Naive B cell (primary cell): Measurements from ENCODE around the gene RAB11FIP3. TPM values are rescaled to one million over a fixed set of nuclear protein-coding genes. Genes with fewer than 3 reads are reported as not detected.
"Not testable (repeated sequence)": the region's sequence is repeated elsewhere in the genome, so short reads cannot be mapped to it uniquely, and the experiment has no call there.

ENCODE experiments used
- ATAC-seq, 2 donors: fragments of 150-1000 bp; cut with Tn5 transposase; 2 replicates each; pipeline ENCODE4 v1.10.0; 2021; ENCODE audit warnings: low read depth in 2 of 2, mild to moderate bottlenecking in 2 of 2, moderate library complexity in 2 of 2
- DNase-seq: peaks from one replicate; pipeline ENCODE4 v3.0.0; 2022
- H3K27ac Mint-ChIP-seq, 6 donors: one replicate each; pipeline ENCODE4 v1.8.0; 2020 to 2022; ENCODE audit warnings: mild to moderate bottlenecking in 6 of 6, mixed read lengths in 6 of 6, moderate library complexity in 5 of 6, inconsistent platforms in 2 of 6
- H3K27me3 Mint-ChIP-seq, 3 donors: one replicate each; pipeline ENCODE4 v1.8.0; 2021 to 2022; ENCODE audit warnings: mixed read lengths in 3 of 3, mild to moderate bottlenecking in 1 of 3
- H3K36me3 Mint-ChIP-seq, 2 donors: one replicate each; pipeline ENCODE4 v1.8.0; 2020 to 2022; ENCODE audit warnings: mixed read lengths in 2 of 2, inconsistent platforms in 1 of 2, mild to moderate bottlenecking in 1 of 2
- H3K4me1 Mint-ChIP-seq, 3 donors: one replicate each; pipeline ENCODE4 v1.8.0; 2020 to 2022; ENCODE audit warnings: mixed read lengths in 3 of 3, inconsistent platforms in 1 of 3, mild to moderate bottlenecking in 1 of 3, moderate library complexity in 1 of 3
- H3K4me3 Mint-ChIP-seq, 8 donors: one replicate each; pipeline ENCODE4 v1.8.0; 2020 to 2022; ENCODE audit warnings: mild to moderate bottlenecking in 8 of 8, mixed read lengths in 8 of 8, moderate library complexity in 8 of 8, inconsistent platforms in 2 of 8
- H3K9me3 Mint-ChIP-seq, 7 donors: one replicate each; pipeline ENCODE4 v1.8.0; 2020 to 2022; ENCODE audit warnings: mixed read lengths in 7 of 7, mild to moderate bottlenecking in 5 of 7, inconsistent platforms in 2 of 7, moderate library complexity in 1 of 7
- polyA plus RNA-seq, 6 donors: library from polyadenylated mRNA; unstranded; fragments of 300-500 nt; fragmentation: Illumina TruSeq; gene quantifications; one replicate each; pipeline ENCODE4 v1.2.3, GENCODE V29; 2021; ENCODE audit warnings: low read depth in 6 of 6

The RAB11FIP3 gene
- polyA plus RNA-seq, 6 donors from 2014 or later = 1.0 to 4.8 (median 1.9) TPM

DNA sequence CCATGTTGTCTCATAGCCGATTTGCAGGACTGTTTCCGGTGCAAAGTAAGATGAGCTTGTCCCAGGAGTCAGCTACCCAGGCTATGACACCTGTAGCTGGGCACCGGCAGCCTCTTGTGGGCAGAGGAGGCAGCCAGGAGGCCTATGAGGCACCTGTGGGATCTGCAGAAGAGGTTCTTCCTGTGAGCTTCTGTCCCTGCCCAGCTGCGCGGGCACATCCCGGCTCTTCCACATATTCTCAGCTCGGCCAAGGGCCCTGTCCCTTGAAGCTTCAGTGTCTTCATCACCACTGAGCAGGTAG, 80.7 kb downstream of the RAB11FIP3 start:
- DNase-seq (no peak), ATAC-seq (no peak)
- Mint-ChIP-seq H3K27me3 (no peaks in the 10 kb centered on the region), H3K9me3 (no peaks in the 10 kb centered on the region), H3K36me3 (no peaks in the 10 kb centered on the region), H3K4me1 (no peaks in the 10 kb centered on the region), H3K27ac (no peak overlapping the region), H3K4me3 (no peak overlapping the region)

DNA sequence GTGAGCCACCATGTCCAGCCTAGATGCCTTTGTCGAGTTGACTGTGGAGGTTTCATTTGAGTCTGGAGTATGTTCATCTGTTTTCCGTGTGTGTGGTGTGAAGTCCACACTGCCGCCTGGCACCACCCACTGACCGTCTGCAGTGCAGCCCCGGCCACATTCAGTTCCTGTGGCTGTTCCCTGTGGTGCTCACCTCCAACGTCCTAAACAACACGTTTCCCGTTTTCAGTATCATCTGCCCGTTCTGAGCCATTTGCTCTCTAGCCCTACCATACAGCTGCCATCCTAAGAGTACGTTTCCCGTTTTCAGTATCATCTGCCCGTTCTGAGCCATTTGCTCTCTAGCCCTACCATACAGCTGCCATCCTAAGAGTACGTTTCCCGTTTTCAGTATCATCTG, 82.1 kb downstream of the RAB11FIP3 start:
- H3K27me3 Mint-ChIP-seq, H3K36me3 Mint-ChIP-seq, H3K4me1 Mint-ChIP-seq, H3K27ac Mint-ChIP-seq, ATAC-seq, DNase-seq, H3K9me3 Mint-ChIP-seq, H3K4me3 Mint-ChIP-seq: not testable (repeated sequence)

DNA sequence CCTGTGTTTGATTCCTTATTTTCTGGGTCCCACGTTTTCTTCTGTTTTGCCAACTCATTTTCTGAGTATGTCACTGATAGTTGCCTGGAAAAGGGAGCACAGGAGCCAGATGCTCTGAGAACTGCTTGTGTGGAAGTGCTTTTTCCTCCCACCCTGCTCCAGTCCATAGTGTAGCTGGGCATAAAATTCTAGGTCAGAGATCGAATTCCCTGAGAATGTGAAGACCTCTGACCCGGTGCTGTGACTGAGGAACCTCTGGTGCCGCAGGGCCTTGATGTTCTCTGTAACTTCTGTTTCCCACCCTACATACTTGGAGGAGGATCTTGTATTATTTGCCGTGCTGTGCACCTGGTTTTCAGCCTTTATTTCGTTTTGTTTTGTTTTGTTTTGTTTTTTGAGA, 82.5 kb downstream of the RAB11FIP3 start:
- DNase-seq = no peak
- Mint-ChIP-seq H3K4me3 (no peak overlapping the region), H3K27me3 (no peaks in the 10 kb centered on the region), H3K27ac (no peak overlapping the region), H3K36me3 (no peaks in the 10 kb centered on the region), H3K9me3 (no peaks in the 10 kb centered on the region), H3K4me1 (no peaks in the 10 kb centered on the region)
- no peak for ATAC-seq

DNA sequence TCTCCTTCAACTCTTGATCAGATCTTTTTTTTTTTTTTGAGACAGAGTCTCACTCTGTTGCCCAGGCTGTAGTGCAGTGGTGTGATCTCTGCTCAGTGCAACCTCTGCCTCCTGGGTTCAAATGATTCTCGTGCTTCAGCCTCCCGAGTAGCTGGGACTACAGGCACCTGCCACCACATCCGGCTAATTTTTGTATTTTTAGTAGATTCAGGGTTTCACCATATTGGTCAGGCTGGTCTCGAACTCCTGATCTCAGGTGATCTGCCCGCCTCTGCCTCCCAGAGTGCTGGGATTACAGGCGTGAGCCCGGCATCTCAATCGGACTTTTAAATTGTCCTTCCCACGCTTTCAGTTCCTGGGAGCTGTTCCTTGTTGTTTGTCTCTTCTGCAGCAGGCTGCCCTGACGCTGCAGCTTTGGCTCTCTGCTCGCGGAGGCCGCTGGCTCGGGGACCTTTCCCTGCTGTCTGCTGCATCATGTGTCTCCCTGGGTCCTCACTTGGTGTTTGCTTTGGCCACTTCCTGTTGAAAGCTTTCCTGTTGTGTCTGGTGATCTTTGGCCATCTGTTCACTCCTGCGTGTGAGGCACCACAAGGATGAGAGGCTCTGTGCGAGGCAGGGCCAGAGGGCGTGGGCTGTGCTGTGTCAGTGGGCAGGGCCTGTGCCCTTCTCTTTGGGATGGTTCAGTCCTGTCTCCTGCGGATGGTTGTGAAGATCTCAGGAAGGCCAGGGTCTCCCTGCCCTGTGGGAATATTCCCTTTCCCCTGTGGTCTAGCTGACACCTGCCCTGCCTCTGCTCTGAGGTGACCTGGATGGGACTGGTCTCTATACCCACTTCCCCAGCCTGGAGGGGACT, 83.7 kb downstream of the RAB11FIP3 start:
- no peaks in the 10 kb centered on the region for H3K36me3 Mint-ChIP-seq
- no peak for ATAC-seq
- no peak for DNase-seq
- no peaks in the 10 kb centered on the region for H3K9me3 Mint-ChIP-seq
- H3K4me3 Mint-ChIP-seq = no peak overlapping the region
- H3K27me3 Mint-ChIP-seq = no peaks in the 10 kb centered on the region
- H3K4me1 Mint-ChIP-seq = no peaks in the 10 kb centered on the region
- peak overlapping the region in 2 of 6 donors; percentile 69 to 93 for H3K27ac Mint-ChIP-seq

DNA sequence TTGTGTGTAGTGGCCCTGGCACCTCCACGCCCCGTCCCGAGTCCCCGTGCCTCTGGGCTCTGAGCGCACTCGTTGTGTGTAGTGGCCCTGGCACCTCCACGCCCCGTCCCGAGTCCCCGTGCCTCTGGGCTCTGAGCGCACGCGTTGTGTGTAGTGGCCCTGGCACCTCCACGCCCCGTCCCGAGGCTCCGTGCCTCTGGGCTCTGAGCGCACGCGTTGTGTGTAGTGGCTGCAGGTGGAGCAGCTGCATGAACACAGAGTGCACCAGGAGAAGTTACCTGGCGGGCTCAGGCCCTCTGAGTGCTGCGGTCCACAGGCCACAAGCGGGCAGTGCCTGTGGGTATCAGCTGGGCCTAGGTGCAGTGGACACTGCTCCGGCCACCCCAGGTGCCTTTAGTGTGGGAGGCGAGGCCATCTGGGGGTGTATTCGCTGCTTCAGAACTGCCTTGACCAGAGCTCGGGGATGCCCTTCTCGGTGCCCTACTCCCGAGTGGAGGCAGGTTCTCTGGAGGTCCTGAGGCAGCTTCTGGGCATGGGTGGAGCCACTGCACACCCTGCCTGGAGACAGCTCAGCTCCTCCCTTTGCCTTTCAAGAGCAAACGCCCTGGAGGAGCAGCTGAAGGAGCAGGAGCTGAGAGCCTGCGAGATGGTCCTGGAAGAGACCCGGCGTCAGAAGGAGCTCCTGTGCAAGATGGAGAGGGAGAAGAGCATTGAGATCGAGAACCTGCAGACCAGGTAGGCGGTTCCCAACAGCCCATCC, 84.8 kb downstream of the RAB11FIP3 start:
- ATAC-seq = no peak
- no peak overlapping the region for H3K27ac Mint-ChIP-seq
- no peak for DNase-seq
- H3K36me3 Mint-ChIP-seq = no peaks in the 10 kb centered on the region
- H3K9me3 Mint-ChIP-seq = no peaks in the 10 kb centered on the region
- no peak overlapping the region for H3K4me3 Mint-ChIP-seq
- no peaks in the 10 kb centered on the region for H3K4me1 Mint-ChIP-seq
- no peaks in the 10 kb centered on the region for H3K27me3 Mint-ChIP-seq

DNA sequence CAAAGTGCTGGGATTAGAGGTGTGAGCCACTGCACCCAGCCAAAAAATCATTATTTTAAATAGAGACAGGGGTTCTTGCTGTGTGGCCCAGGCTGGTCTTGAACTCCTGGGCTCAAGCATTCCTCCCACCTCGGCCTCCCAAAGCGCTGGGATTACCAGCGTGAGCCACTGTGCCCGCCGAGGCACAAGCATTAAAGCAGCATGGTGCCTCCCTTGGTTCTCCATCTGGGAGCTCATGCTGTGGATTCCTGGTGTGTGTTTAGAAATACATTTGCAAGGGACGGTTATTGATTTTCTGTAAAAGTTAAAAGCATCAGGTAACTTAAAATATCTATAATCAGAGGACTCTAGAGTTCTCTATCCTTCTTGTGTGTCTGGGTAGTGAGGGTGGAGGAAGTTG, 87.4 kb downstream of the RAB11FIP3 start:
- Mint-ChIP-seq H3K27ac (peak overlapping the region in 1 of 6 donors; percentile 82), H3K27me3 (no peaks in the 10 kb centered on the region), H3K4me1 (no peaks in the 10 kb centered on the region), H3K36me3 (no peaks in the 10 kb centered on the region), H3K4me3 (no peak overlapping the region), H3K9me3 (no peaks in the 10 kb centered on the region)
- DNase-seq = no peak
- no peak for ATAC-seq

DNA sequence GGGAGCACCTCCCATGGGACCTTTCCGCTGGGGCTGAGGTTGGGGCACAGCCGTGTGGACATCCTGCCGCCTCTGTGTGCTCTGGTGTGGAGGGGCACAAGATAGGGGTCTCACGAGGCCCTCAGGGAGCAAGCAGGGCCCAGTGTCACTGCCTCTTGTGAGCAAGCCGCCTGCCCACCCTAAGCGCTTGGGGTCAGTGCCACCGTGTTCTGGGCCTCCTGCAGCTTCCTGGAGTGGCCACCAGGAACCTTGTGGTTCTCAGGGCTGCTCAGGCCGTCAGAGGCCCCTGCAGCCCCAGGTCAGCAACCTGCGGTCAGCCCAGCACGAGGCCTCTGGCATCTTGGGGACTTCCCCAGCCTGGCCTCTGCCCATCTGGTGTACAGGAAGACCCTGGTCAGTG, 88.5 kb downstream of the RAB11FIP3 start:
- no peaks in the 10 kb centered on the region for H3K36me3 Mint-ChIP-seq
- H3K9me3 Mint-ChIP-seq = no peaks in the 10 kb centered on the region
- H3K4me3 Mint-ChIP-seq = no peak overlapping the region
- no peak for DNase-seq
- H3K27me3 Mint-ChIP-seq = no peaks in the 10 kb centered on the region
- H3K27ac Mint-ChIP-seq = no peak overlapping the region
- no peak for ATAC-seq
- no peaks in the 10 kb centered on the region for H3K4me1 Mint-ChIP-seq

DNA sequence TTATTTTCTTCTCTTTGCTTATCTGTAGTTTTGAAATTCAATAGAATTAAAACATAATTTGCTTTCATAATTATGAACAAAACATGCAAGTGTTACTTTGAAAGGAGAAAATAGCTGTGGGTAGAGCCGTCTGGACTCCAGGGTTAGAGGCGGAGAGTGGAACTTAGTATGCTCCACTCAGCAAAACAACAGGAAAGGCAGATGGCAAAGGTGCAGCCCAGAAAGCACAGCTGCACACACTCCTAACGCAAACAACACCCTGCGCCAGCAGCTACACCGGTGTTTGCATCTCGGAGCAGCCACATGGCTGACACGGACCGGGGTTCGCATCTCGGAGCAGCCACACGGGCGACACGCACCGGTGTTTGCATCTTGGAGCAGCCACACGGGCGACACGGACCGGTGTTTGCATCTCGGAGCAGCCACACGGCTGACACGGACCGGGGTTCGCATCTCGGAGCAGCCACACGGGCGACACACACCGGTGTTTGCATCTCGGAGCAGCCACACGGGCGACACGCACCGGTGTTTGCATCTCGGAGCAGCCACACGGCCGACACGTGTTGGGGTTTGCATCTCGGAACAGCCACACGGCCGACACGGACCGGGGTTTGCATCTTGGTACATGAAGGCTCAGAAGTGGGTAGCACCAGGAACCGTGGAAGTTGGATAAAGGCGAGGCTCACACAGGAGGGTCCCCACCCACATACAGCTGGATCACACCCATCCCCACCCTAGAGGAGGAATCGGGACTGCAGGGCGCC, 89.9 kb downstream of the RAB11FIP3 start:
- DNase-seq (no peak), ATAC-seq (no peak)
- Mint-ChIP-seq H3K36me3 (no peaks in the 10 kb centered on the region), H3K4me1 (no peaks in the 10 kb centered on the region), H3K9me3 (no peaks in the 10 kb centered on the region), H3K27me3 (no peaks in the 10 kb centered on the region), H3K27ac (no peak overlapping the region), H3K4me3 (no peak overlapping the region)

DNA sequence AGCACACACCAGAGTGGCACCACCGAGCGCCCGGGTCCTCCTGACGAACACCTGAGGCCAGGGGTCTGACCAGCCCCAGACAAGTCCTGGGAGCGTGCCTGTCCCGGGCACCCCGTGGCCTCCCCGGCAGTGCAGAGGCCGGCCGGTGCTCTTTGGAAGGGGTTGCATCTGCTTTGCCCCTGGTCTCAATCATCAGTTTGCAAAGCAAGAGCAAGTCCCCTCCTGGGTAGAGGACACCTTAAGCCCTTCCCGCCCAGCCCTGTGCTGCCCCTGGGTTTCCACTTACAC, 90.4 kb downstream of the RAB11FIP3 start:
- H3K4me1 Mint-ChIP-seq = no peaks in the 10 kb centered on the region
- H3K9me3 Mint-ChIP-seq = no peaks in the 10 kb centered on the region
- H3K27me3 Mint-ChIP-seq = no peaks in the 10 kb centered on the region
- DNase-seq (no peak), ATAC-seq (no peak)
- no peak overlapping the region for H3K27ac Mint-ChIP-seq
- H3K36me3 Mint-ChIP-seq = no peaks in the 10 kb centered on the region
- no peak overlapping the region for H3K4me3 Mint-ChIP-seq

DNA sequence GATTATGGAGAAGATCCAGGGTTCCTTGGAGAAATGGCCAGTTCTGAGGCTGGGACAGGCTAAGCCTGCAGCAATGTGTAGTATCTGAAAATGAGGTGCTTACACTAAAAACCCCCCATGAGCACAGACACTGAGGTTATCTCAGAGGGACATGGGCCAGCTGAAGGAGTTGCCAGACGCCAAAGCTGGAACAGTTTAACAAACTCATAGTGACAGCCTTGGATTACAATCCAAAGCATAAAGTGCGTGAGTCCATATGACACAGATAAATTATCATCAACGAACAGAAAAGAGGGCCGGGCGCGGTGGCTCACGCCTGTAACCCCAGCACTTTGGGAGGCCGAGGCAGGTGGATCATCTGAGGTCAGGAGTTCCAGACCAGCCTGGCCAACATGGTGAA, 90.9 kb downstream of the RAB11FIP3 start:
- Mint-ChIP-seq H3K36me3 (no peaks in the 10 kb centered on the region), H3K9me3 (no peaks in the 10 kb centered on the region), H3K27me3 (no peaks in the 10 kb centered on the region), H3K27ac (peak overlapping the region in 2 of 6 donors; percentile 28 to 54), H3K4me3 (no peak overlapping the region), H3K4me1 (no peaks in the 10 kb centered on the region)
- ATAC-seq = no peak
- no peak for DNase-seq

DNA sequence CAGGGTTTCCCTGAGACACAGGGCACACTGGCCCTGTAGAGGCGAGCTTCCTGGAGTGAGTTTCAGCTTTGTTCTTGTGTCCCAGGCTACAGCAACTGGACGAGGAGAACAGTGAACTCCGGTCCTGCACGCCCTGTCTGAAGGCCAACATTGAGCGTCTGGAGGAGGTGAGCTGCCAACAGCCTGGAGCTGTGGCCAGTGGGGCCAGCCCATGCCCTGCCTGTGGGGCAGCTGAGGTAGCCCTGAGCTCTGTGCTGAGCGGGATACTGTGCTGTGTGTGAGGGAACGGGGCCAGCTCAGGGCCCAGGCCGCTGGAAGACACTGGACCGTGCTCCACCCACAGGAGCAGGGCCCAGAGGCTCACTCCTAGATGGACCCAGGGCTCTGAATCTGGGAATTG, 93.4 kb downstream of the RAB11FIP3 start:
- Mint-ChIP-seq H3K4me1 (peaks cover 0 to 4% (median 0%) of the 10 kb centered on the region in 3 donors), H3K9me3 (no peaks in the 10 kb centered on the region), H3K27ac (no peak overlapping the region), H3K27me3 (no peaks in the 10 kb centered on the region), H3K4me3 (no peak overlapping the region), H3K36me3 (no peaks in the 10 kb centered on the region)
- ATAC-seq = no peak
- DNase-seq = no peak

DNA sequence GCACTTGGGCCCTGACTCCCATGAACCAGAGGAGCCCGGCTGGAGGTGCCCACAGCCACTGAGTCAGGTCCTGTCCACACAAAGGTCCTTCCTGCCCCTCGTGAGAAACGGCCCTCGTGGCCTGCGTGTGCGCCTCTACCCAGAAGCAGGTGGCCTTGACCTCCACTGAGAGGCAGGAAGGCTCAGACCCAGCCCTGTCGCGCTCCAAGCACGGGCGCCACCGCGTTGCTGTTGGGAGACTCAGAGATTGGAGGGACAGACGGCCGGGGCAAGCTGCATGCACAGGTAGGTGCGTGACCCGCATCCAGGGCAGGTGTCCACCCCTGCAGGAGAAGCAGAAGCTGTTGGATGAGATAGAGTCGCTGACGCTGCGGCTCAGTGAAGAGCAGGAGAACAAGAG, 94.0 kb downstream of the RAB11FIP3 start:
- DNase-seq = no peak
- peaks cover 0 to 4% (median 0%) of the 10 kb centered on the region in 3 donors for H3K4me1 Mint-ChIP-seq
- H3K4me3 Mint-ChIP-seq = no peak overlapping the region
- H3K27me3 Mint-ChIP-seq = no peaks in the 10 kb centered on the region
- H3K36me3 Mint-ChIP-seq = no peaks in the 10 kb centered on the region
- peak overlapping the region in 1 of 6 donors; percentile 79 for H3K27ac Mint-ChIP-seq
- no peak for ATAC-seq
- no peaks in the 10 kb centered on the region for H3K9me3 Mint-ChIP-seq

DNA sequence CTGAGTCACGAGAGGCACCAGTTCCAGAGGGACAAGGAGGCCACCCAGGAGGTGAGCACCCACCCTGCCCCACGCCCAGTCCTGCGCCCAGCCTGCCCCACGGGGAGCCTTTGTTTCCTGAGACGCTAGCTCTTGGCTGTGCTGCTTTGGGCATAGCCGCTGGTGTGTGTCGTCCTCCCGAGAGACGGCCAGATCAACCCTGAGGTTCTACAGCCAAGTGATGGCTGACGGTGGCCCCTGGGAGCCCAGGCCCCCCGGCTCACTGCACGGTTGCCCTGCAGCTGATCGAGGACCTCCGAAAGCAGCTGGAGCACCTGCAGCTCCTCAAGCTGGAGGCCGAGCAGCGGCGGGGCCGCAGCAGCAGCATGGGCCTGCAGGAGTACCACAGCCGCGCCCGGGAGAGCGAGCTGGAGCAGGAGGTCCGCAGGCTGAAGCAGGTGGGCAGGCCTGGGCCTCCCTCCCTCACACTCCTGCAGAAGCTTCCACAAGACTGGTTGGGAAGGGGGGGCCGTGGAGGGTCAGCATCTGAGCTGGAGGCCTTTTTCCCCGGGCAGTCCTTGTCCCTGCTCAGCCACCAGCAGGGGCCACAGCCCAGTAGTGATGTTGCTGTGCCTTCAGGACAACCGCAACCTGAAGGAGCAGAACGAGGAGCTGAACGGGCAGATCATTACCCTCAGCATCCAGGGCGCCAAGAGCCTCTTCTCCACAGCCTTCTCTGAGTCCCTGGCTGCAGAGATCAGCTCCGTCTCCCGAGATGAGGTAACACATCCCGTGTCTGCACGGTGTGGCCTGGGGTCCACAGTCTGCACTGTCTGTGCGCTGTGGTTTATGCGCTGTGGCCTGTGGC, 94.6 kb downstream of the RAB11FIP3 start:
- Mint-ChIP-seq H3K4me1 (peaks cover 0 to 4% (median 0%) of the 10 kb centered on the region in 3 donors), H3K4me3 (no peak overlapping the region), H3K36me3 (no peaks in the 10 kb centered on the region), H3K27me3 (no peaks in the 10 kb centered on the region), H3K9me3 (no peaks in the 10 kb centered on the region), H3K27ac (no peak overlapping the region)
- ATAC-seq (no peak), DNase-seq (no peak)
